GM23248 (cell line): ENCODE results near the gene HBQ1. TPM values are rescaled to one million over a fixed set of nuclear protein-coding genes. Genes with fewer than 3 reads are reported as not detected.

Source experiments
- DNase-seq: peaks from one replicate; pipeline ENCODE4 v3.0.0-alpha.2; 2015
- H2AFZ ChIP-seq: fragments of 200-600 bp; sonication (generic); 2 replicates; pipeline ENCODE4 v1.6.1; 2016; ENCODE audit warnings: antibody characterized with exemption
- H3F3A ChIP-seq: fragments of 200-600 bp; sonication (generic); 2 replicates; pipeline ENCODE4 v1.6.1; 2016; ENCODE audit warnings: mild to moderate bottlenecking, antibody characterized with exemption, mixed run types; ENCODE audit not compliant: insufficient read depth
- H3K27ac ChIP-seq: fragments of 200-600 bp; sonication (generic); 2 replicates; pipeline ENCODE4 v1.5.1; 2016; ENCODE audit warnings: mild to moderate bottlenecking
- H3K27me3 ChIP-seq: fragments of 200-600 bp; sonication (generic); replicated peaks from 2 replicates; pipeline ENCODE4 v1.6.1; 2016; ENCODE audit warnings: mild to moderate bottlenecking; ENCODE audit not compliant: insufficient read depth
- H3K36me3 ChIP-seq: fragments of 200-600 bp; sonication (generic); 2 replicates; pipeline ENCODE4 v1.6.1; 2016; ENCODE audit warnings: low read depth, mild to moderate bottlenecking
- H3K4me1 ChIP-seq: fragments of 200-600 bp; sonication (generic); 2 replicates; pipeline ENCODE4 v1.6.1; 2016; ENCODE audit warnings: mild to moderate bottlenecking; ENCODE audit not compliant: insufficient read depth
- H3K4me2 ChIP-seq: fragments of 200-600 bp; sonication (generic); one replicate; pipeline ENCODE4 v1.6.1; 2016; ENCODE audit warnings: mild to moderate bottlenecking; ENCODE audit not compliant: unreplicated experiment
- H3K4me3 ChIP-seq: fragments of 200-600 bp; sonication (generic); 2 replicates; pipeline ENCODE4 v1.5.1; 2016; ENCODE audit warnings: mild to moderate bottlenecking
- H3K79me2 ChIP-seq: fragments of 200-600 bp; sonication (generic); 2 replicates; pipeline ENCODE4 v1.6.1; 2016; ENCODE audit warnings: mild to moderate bottlenecking; ENCODE audit not compliant: insufficient read depth
- H3K9ac ChIP-seq: fragments of 200-600 bp; sonication (generic); 2 replicates; pipeline ENCODE4 v1.6.1; 2016; ENCODE audit warnings: mild to moderate bottlenecking
- H3K9me2 ChIP-seq: fragments of 200-600 bp; sonication (generic); 2 replicates; pipeline ENCODE4 v1.6.1; 2016; ENCODE audit warnings: mixed run types, mild to moderate bottlenecking, moderate library complexity; ENCODE audit not compliant: insufficient read depth
- H3K9me3 ChIP-seq: fragments of 200-600 bp; sonication (generic); one replicate; pipeline ENCODE4 v1.6.1; 2017; ENCODE audit warnings: low read depth
- H4K20me1 ChIP-seq: fragments of 200-600 bp; sonication (generic); 2 replicates; pipeline ENCODE4 v1.6.0; 2016; ENCODE audit not compliant: insufficient read depth
- EZH2 ChIP-seq: fragments of 200-600 bp; sonication (generic); IDR thresholded peaks from 2 replicates; pipeline ENCODE4 v1.6.1; 2018; ENCODE audit warnings: antibody characterized with exemption, mild to moderate bottlenecking; ENCODE audit not compliant: insufficient read depth, poor library complexity, severe bottlenecking
- EZH2phosphoT487 ChIP-seq: fragments of 200-600 bp; sonication (generic); IDR thresholded peaks from 2 replicates; pipeline ENCODE4 v1.6.1; 2018; ENCODE audit warnings: antibody characterized with exemption, moderate library complexity, mild to moderate bottlenecking, low read depth; ENCODE audit not compliant: insufficient read depth
- WGBS, 2 experiments: methylation state at CpG; one replicate each; pipeline ENCODE4 v1.1.6; 2015 to 2017; ENCODE audit warnings: low lambda C conversion rate in 2 of 2, low coverage in 1 of 2; ENCODE audit errors: missing lambda C conversion rate in 2 of 2; 5-methylcytosine and 5-hydroxymethylcytosine counted together
- in situ Hi-C: fragments of 300-500 bp; cut with MboI; formaldehyde crosslinking; loops from 2 replicates; pipeline ENCODE4 v1.15.0; 2020
- polyA plus RNA-seq: library from polyadenylated mRNA; unstranded; fragments of >200 nt; fragmentation: Nextera tagmentation; extraction: Ambion mirVana; gene quantifications from 2 replicates; pipeline ENCODE4 v1.2.1, GENCODE V29; 2016
- total RNA-seq: library from RNA; depleted of rRNA; stranded (reverse); fragments of >200 nt; shearing (Covaris generic); gene quantifications from 2 replicates; pipeline ENCODE4 v1.2.3, GENCODE V29; 2014; rRNA removed

The HBQ1 gene
- not detected in 2 replicates for total RNA-seq
- not detected in 2 replicates for polyA plus RNA-seq

GRCh38 chr16:180101-180675 lies at the start of gene HBQ1:
TSS of gene HBQ1 (plus strand) at chr16:180459. CDS start at chr16:180487, 28 bp downstream.
- Histone ChIP-seq H3F3A (peaks cover 10% of the 10 kb centered on the region), H4K20me1 (no peaks in the 10 kb centered on the region), H3K9ac (no peak within 1 kb of the TSS), H3K9me2 (no peaks in the 10 kb centered on the region), H3K9me3 (no peaks in the 10 kb centered on the region), H3K36me3 (no peaks in the 10 kb centered on the region), H3K4me1 (no peaks in the 10 kb centered on the region), H2AFZ (no peak within 1 kb of the TSS), H3K4me2 (peak within 1 kb of the TSS; percentile 67), H3K4me3 (peak within 1 kb of the TSS; percentile 56), H3K27ac (no peak within 1 kb of the TSS), H3K79me2 (no peaks in the 10 kb centered on the region), H3K27me3 (peaks cover 35% of the 10 kb centered on the region)
- no peak for TF ChIP-seq EZH2phosphoT487
- TF ChIP-seq EZH2, result no peak
- WGBS, 2 experiments, result 16 to 22% methylated on average over 42 to 44 of the region's 59 CpGs
- in situ Hi-C loops, result loop anchor here (5.0 kb wide), 1 partner anchor 73 kb away; no protein-coding TSS in a partner anchor
- DNase-seq, result peak; percentile 57

DNA sequence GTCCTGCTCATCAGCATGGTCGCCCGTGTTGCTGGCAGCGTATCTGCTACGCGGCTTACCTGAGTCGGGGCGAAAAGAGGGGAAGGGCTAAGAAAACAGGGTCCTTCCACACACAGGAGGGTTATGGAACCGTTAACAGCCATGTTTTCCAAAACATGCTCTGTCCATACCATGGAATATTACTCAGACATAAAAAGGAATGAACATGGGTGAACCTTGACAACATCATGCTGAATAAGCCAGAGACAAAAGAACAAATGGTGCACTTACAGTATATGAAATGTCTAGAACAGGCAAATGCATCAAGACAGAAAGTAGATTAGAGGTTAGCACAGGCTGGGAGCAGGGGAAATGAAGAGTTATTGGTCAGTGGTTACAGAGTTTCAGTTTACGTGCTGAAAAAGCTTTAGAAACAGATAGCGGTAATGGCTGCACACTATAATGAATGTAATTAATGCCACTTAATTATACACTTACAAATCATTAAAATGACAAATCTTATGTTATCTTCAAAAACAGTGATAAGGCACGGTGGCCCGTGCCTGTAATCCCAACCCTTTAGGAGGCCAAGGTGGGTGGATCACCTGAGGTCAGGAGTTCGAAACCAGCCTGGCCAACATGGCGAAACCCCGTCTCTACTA lies 49.6 kb upstream of the HBQ1 start:
- H4K20me1 ChIP-seq, result peaks cover 7% of the 10 kb centered on the region; the same call in 1 of the 2 replicates
- no peak overlapping the region for H3K9ac ChIP-seq
- H3K4me1 ChIP-seq, result no peaks in the 10 kb centered on the region
- no peak for DNase-seq
- WGBS, 2 experiments, result 97 to 98% methylated on average over 15 of the region's 15 CpGs
- H3F3A ChIP-seq, result no peaks in the 10 kb centered on the region
- H3K4me2 ChIP-seq, result no peak overlapping the region
- peaks cover 73% of the 10 kb centered on the region for H3K79me2 ChIP-seq
- H2AFZ ChIP-seq, result no peak overlapping the region
- no peaks in the 10 kb centered on the region for H3K9me2 ChIP-seq
- H3K9me3 ChIP-seq, result no peaks in the 10 kb centered on the region
- no peak overlapping the region for H3K27ac ChIP-seq
- no peak overlapping the region for H3K4me3 ChIP-seq
- in situ Hi-C loops, result no loop called here
- TF ChIP-seq EZH2 (no peak), EZH2phosphoT487 (no peak)
- no peaks in the 10 kb centered on the region for H3K36me3 ChIP-seq
- no peaks in the 10 kb centered on the region for H3K27me3 ChIP-seq

- TF ChIP-seq EZH2phosphoT487 (no peak), EZH2 (no peak)
- Histone ChIP-seq H3F3A (no peaks in the 10 kb centered on the region), H3K27ac (no peak overlapping the region), H3K27me3 (no peaks in the 10 kb centered on the region), H3K36me3 (no peaks in the 10 kb centered on the region), H2AFZ (no peak overlapping the region), H3K4me1 (0 out of 2 replicates have a peak, but pooled peaks cover under 1% of the 10 kb centered on the region), H3K9ac (no peak overlapping the region), H3K4me3 (no peak overlapping the region), H3K79me2 (peaks cover 87% of the 10 kb centered on the region), H3K9me2 (no peaks in the 10 kb centered on the region), H3K4me2 (no peak overlapping the region), H3K9me3 (no peaks in the 10 kb centered on the region), H4K20me1 (peaks cover 7% of the 10 kb centered on the region; the same call in 1 of the 2 replicates)
- WGBS, 2 experiments, result 93 to 95% methylated on average over 7 of the region's 7 CpGs
- no peak for DNase-seq
- in situ Hi-C loops, result no loop called here
Measured at GRCh38 chr16:132120-132519, 48.1 kb upstream of the HBQ1 start.

DNA sequence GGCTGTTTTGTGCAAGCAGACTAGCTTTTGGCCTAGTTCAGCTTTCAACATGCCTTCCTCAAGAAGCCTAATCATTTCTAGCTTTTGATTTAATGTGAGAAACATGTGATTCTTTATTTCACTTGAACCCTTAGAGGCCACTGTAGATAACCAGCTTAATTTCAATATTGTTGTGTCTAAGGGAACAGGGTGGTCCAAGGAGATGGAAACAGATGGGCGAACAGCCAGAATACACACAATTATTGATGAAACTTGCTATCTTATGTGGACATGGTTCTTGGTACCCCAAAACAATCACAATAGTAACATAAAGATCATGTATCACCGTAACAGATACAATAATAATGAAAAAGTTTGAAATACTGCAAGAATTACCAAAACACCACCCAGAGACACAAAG lies 46.5 kb upstream of the HBQ1 start:
- no peak for TF ChIP-seq EZH2phosphoT487
- TF ChIP-seq EZH2, result no peak
- WGBS, 2 experiments, result 98 to 100% methylated on average over 2 of the region's 2 CpGs
- Histone ChIP-seq H3K9me2 (no peaks in the 10 kb centered on the region), H3K27ac (no peak overlapping the region), H3K4me1 (0 out of 2 replicates have a peak, but pooled peaks cover 5% of the 10 kb centered on the region), H3K36me3 (no peaks in the 10 kb centered on the region), H3F3A (no peaks in the 10 kb centered on the region), H3K79me2 (peaks cover 89% of the 10 kb centered on the region), H3K4me2 (no peak overlapping the region), H4K20me1 (peaks cover 7% of the 10 kb centered on the region; the same call in 1 of the 2 replicates), H3K9ac (no peak overlapping the region), H3K27me3 (no peaks in the 10 kb centered on the region), H3K4me3 (no peak overlapping the region), H2AFZ (no peak overlapping the region), H3K9me3 (no peaks in the 10 kb centered on the region)
- DNase-seq, result no peak
- in situ Hi-C loops, result no loop called here
